Neutrophil (primary cell): ENCODE data around the gene CHPT1.

Experiments
- H3K27ac ChIP-seq: fragments of 200-600 bp; sonication (generic); 2 replicates; pipeline ENCODE4 v1.5.1; 2016; ENCODE audit warnings: mild to moderate bottlenecking, moderate library complexity
- H3K27me3 ChIP-seq: fragments of 200-600 bp; sonication (generic); 2 replicates; pipeline ENCODE4 v1.6.0; 2016; ENCODE audit warnings: mild to moderate bottlenecking
- H3K36me3 ChIP-seq: fragments of 200-600 bp; sonication (generic); 2 replicates; pipeline ENCODE4 v1.5.1; 2017
- H3K4me1 ChIP-seq, 2 experiments: fragments of 200-600 bp in 1 of 2; sonication (generic) in 1 of 2; 1 replicate in 1 of 2; 2 replicates in 1 of 2; pipeline versions ENCODE4 v1.5.1 to v1.6.1; 2013 to 2016; ENCODE audit warnings: low read depth in 1 of 2, low read length in 1 of 2, mild to moderate bottlenecking in 1 of 2, moderate library complexity in 1 of 2; ENCODE audit not compliant: control insufficient read depth in 1 of 2, insufficient read depth in 1 of 2
- H3K4me3 ChIP-seq, 2 experiments: fragments of 200-600 bp in 1 of 2; sonication (generic) in 1 of 2; 1 replicate in 1 of 2; 2 replicates in 1 of 2; pipeline ENCODE4 v1.5.1; 2013 to 2016; ENCODE audit warnings: low read depth in 1 of 2, low read length in 1 of 2, mild to moderate bottlenecking in 1 of 2, moderate library complexity in 1 of 2
- H3K9me3 ChIP-seq: fragments of 200-600 bp; sonication (generic); 2 replicates; pipeline ENCODE4 v1.5.1; 2016
- TF ChIP-seq, protein P1 (sequence below): fragments of 200-600 bp; sonication (generic); IDR thresholded peaks from 2 replicates; pipeline ENCODE4 v1.5.1; 2016; ENCODE audit warnings: antibody characterized with exemption

CHPT1 gene

DNA sequence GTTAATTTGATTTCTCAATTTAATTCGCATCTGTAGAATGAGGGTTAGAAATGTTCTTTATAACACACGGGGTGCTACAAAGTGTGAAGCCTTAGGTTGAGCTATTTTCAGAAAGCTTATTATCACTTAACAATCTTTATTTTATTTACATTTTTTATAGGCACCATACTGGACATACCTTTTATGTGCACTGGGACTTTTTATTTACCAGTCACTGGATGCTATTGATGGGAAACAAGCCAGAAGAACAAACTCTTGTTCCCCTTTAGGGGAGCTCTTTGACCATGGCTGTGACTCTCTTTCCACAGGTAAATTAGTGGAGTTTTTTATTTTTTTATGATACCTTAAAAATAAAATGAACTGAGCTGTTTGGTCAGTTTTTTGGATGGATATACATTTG, 16.5 kb downstream of the CHPT1 start:
- no peaks in the 10 kb centered on the region for H3K27me3 ChIP-seq
- TF ChIP-seq, protein P1, sequence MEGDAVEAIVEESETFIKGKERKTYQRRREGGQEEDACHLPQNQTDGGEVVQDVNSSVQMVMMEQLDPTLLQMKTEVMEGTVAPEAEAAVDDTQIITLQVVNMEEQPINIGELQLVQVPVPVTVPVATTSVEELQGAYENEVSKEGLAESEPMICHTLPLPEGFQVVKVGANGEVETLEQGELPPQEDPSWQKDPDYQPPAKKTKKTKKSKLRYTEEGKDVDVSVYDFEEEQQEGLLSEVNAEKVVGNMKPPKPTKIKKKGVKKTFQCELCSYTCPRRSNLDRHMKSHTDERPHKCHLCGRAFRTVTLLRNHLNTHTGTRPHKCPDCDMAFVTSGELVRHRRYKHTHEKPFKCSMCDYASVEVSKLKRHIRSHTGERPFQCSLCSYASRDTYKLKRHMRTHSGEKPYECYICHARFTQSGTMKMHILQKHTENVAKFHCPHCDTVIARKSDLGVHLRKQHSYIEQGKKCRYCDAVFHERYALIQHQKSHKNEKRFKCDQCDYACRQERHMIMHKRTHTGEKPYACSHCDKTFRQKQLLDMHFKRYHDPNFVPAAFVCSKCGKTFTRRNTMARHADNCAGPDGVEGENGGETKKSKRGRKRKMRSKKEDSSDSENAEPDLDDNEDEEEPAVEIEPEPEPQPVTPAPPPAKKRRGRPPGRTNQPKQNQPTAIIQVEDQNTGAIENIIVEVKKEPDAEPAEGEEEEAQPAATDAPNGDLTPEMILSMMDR, result no peak
- peaks cover 2 to 11% of the 10 kb centered on the region in 2 experiments for H3K4me1 ChIP-seq
- H3K9me3 ChIP-seq, result no peaks in the 10 kb centered on the region
- H3K27ac ChIP-seq, result no peak overlapping the region
- H3K36me3 ChIP-seq, result peaks cover 5% of the 10 kb centered on the region
- no peak overlapping the region for H3K4me3 ChIP-seq

DNA sequence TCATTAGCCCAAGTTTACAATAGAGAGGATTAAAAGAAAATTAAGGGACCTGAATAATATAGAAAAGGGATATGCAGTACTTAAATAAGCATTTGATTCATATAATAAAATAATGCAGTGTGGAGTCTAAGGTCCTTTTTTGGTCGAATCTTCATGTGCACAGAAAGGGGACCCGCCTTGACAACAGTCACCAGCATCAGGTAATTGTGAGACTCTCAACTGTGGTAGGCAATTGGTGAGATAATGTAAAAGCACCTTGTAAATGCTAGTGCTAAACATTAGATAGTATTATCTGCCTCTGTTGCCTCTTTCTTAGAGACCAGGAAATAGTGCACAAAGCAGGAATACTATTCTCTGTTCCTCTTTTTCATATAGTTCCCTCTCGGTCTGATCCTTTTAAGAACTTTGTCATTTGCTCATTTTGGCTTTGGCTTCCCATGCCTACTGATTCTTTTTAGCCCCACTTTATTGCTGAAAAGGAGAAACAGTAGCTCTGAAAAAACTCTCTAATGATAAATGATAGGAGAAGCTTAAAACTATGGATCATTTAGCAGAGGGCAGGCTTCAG, 17.5 kb downstream of the CHPT1 start:
- Histone ChIP-seq H3K4me1 (peaks cover 2 to 11% of the 10 kb centered on the region in 2 experiments), H3K27ac (peak overlapping the region; percentile 46), H3K27me3 (no peaks in the 10 kb centered on the region), H3K9me3 (no peaks in the 10 kb centered on the region), H3K4me3 (no peak overlapping the region), H3K36me3 (peaks cover 5% of the 10 kb centered on the region)
- TF ChIP-seq, protein P1, result no peak

DNA sequence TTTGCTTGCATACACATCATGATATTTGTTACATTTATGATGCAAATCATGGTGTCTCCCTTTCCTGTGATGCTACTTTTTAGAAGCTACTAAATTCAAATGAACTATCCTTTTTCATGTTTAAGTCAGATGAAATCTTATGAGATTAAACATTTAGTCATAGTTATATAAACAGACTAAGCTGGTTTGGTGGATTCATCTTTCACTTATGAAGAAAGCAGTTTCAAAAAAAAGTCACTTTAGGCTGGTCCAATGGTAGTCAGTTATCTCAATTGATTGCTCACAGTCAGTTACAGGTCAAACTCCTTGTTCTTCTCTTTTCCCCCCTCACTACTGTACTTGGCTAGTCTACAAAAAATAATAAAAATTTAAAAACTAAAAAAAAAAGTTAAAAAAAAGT, 22.1 kb downstream of the CHPT1 start:
- peaks cover 42% of the 10 kb centered on the region for H3K36me3 ChIP-seq

DNA sequence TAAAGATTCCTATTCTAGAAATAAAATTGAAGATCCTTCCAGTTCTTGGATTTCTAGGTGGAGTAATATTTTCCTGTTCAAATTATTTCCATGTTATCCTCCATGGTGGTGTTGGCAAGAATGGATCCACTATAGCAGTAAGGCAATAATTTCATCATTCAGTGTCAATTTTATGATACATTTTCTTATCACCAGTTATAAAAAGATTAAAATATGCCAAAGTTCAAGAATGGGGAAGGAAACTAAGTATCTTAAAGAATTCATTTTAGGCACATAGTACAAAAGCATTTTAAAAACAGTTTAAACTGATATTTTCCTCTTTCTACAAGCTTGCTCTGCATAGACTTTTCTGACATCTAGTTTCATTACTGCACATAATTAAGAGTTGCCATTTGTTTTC, 22.7 kb downstream of the CHPT1 start:
- TF ChIP-seq, protein P1, result no peak
- Histone ChIP-seq H3K4me1 (peaks cover 2 to 3% of the 10 kb centered on the region in 2 experiments), H3K36me3 (peaks cover 47% of the 10 kb centered on the region), H3K27ac (no peak overlapping the region), H3K27me3 (no peaks in the 10 kb centered on the region), H3K9me3 (no peaks in the 10 kb centered on the region), H3K4me3 (no peak overlapping the region)

More for the DNA sequence above, 22.1 kb downstream of the CHPT1 start:
- TF ChIP-seq, protein P1, result no peak
- no peaks in the 10 kb centered on the region for H3K9me3 ChIP-seq
- H3K27me3 ChIP-seq, result no peaks in the 10 kb centered on the region
- H3K27ac ChIP-seq, result no peak overlapping the region
- no peak overlapping the region for H3K4me3 ChIP-seq
- peaks cover 2 to 9% of the 10 kb centered on the region in 2 experiments for H3K4me1 ChIP-seq

DNA sequence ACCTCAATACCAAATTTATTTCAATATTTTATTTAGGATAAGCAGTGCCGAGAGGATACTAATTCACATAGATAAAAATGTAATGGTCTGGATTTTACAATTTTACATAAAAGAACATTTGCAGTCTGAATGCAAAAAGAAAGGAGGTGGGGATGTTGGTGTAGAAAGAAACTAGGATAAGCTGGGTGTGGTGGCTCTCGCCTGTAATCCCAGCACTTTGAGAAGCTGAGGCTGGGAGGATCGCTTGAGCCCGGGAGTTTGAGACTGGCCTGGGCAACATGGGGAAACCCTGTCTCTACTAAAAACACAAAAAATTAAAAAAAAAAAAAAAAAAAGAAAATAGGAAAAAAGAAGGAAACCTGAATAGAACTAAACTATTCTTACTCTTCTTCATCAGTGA, 25.0 kb downstream of the CHPT1 start:
- H3K27me3 ChIP-seq, result no peaks in the 10 kb centered on the region
- H3K27ac ChIP-seq, result no peak overlapping the region
- no peaks in the 10 kb centered on the region for H3K9me3 ChIP-seq
- TF ChIP-seq, protein P1, result no peak
- no peak overlapping the region for H3K4me3 ChIP-seq
- peaks cover 70% of the 10 kb centered on the region for H3K36me3 ChIP-seq
- no peaks in the 10 kb centered on the region for H3K4me1 ChIP-seq
